ENCODE data around the gene LAMP1. TPM values are rescaled to one million over a fixed set of nuclear protein-coding genes. Genes with fewer than 3 reads are reported as not detected.

Gene LAMP1
- total RNA-seq, 2 experiments from 2014 or later: 12.2 to 24.6 TPM

GRCh38 chr13:113353254-113353653, 56.2 kb downstream of the LAMP1 start:
- H3K79me2 ChIP-seq (ENCODE audit: insufficient read depth, low read depth, low read length): no peaks in the 10 kb centered on the region
- intact Hi-C loops (cut with micrococcal nuclease; ENCODE audit: unreplicated experiment): no loop called here
- BruUV-seq (replicated peaks): no TSS peak
- H3K36me3 ChIP-seq (ENCODE audit: insufficient read depth, low read length): no peaks in the 10 kb centered on the region
- no peak overlapping the region for H3K4me3 ChIP-seq (ENCODE audit: low read depth, low read length, poor library complexity, severe bottlenecking)
- no peak for DNase-seq (ENCODE audit: low spot score)
- H3K9me2 ChIP-seq (ENCODE audit: insufficient read depth, low read length): no peaks in the 10 kb centered on the region
- no peak for TF ChIP-seq CTCF (conservative IDR thresholded peaks at IDR 0.05; ENCODE audit: low read length)
- H3K27ac ChIP-seq (ENCODE audit: low read depth, low read length, poor library complexity, severe bottlenecking): no peak overlapping the region
- H3K9me3 ChIP-seq (ENCODE audit: low read length): no peaks in the 10 kb centered on the region
- no peak overlapping the region for H2AFZ ChIP-seq (ENCODE audit: low read length)
- H3K4me1 ChIP-seq (ENCODE audit: insufficient read depth, low read length, poor library complexity, severe bottlenecking): no peaks in the 10 kb centered on the region
- H4K20me1 ChIP-seq (ENCODE audit: insufficient read depth, low read length): no peaks in the 10 kb centered on the region
- no peak overlapping the region for H3K4me2 ChIP-seq (ENCODE audit: low read length)
- CTCF ChIA-PET (ENCODE audit: unreplicated experiment): no interaction called here
- POLR2A ChIA-PET: no interaction called here

- Histone ChIP-seq H3K9me3 (ENCODE audit: low read length) (no peaks in the 10 kb centered on the region), H3K79me2 (ENCODE audit: insufficient read depth, low read depth, low read length) (no peaks in the 10 kb centered on the region), H3K4me1 (ENCODE audit: insufficient read depth, low read length, poor library complexity, severe bottlenecking) (no peaks in the 10 kb centered on the region), H4K20me1 (ENCODE audit: insufficient read depth, low read length) (no peaks in the 10 kb centered on the region), H2AFZ (ENCODE audit: low read length) (no peak overlapping the region), H3K9me2 (ENCODE audit: insufficient read depth, low read length) (no peaks in the 10 kb centered on the region), H3K36me3 (ENCODE audit: insufficient read depth, low read length) (no peaks in the 10 kb centered on the region), H3K4me3 (ENCODE audit: low read depth, low read length, poor library complexity, severe bottlenecking) (no peak overlapping the region), H3K4me2 (ENCODE audit: low read length) (no peak overlapping the region), H3K27ac (ENCODE audit: low read depth, low read length, poor library complexity, severe bottlenecking) (no peak overlapping the region)
- intact Hi-C loops (cut with micrococcal nuclease; ENCODE audit: unreplicated experiment): no loop called here
- ChIA-PET CTCF (ENCODE audit: unreplicated experiment) (no interaction called here), POLR2A (no interaction called here)
- TF ChIP-seq CTCF (conservative IDR thresholded peaks at IDR 0.05; ENCODE audit: low read length) (no peak), EZH2phosphoT487 (IDR thresholded peaks at IDR 0.05; ENCODE audit: borderline replicate concordance, low read depth, low read length) (no peak)
- BruUV-seq (replicated peaks): no TSS peak
- no peak for DNase-seq (ENCODE audit: low spot score)
Measured at GRCh38 chr13:113354831-113355610, 58.0 kb downstream of the LAMP1 start.

- H3K9me3 ChIP-seq (ENCODE audit: low read length): no peaks in the 10 kb centered on the region
- BruUV-seq (replicated peaks): no TSS peak
- H3K4me2 ChIP-seq (ENCODE audit: low read length): no peak overlapping the region
- H3K36me3 ChIP-seq (ENCODE audit: insufficient read depth, low read length): no peaks in the 10 kb centered on the region
- CTCF ChIA-PET (ENCODE audit: unreplicated experiment): no interaction called here
- no peak overlapping the region for H3K4me3 ChIP-seq (ENCODE audit: low read depth, low read length, poor library complexity, severe bottlenecking)
- no peaks in the 10 kb centered on the region for H3K4me1 ChIP-seq (ENCODE audit: insufficient read depth, low read length, poor library complexity, severe bottlenecking)
- H3K79me2 ChIP-seq (ENCODE audit: insufficient read depth, low read depth, low read length): no peaks in the 10 kb centered on the region
- intact Hi-C loops (cut with micrococcal nuclease; ENCODE audit: unreplicated experiment): no loop called here
- no peak for DNase-seq (ENCODE audit: low spot score)
- H3K9me2 ChIP-seq (ENCODE audit: insufficient read depth, low read length): no peaks in the 10 kb centered on the region
- no peak overlapping the region for H3K27ac ChIP-seq (ENCODE audit: low read depth, low read length, poor library complexity, severe bottlenecking)
- H2AFZ ChIP-seq (ENCODE audit: low read length): no peak overlapping the region
- no peak for TF ChIP-seq CTCF (conservative IDR thresholded peaks at IDR 0.05; ENCODE audit: low read length)
- no peak for TF ChIP-seq EZH2phosphoT487 (IDR thresholded peaks at IDR 0.05; ENCODE audit: borderline replicate concordance, low read depth, low read length)
- H4K20me1 ChIP-seq (ENCODE audit: insufficient read depth, low read length): no peaks in the 10 kb centered on the region
- POLR2A ChIA-PET: no interaction called here
Measured at GRCh38 chr13:113355621-113356020, 58.6 kb downstream of the LAMP1 start.

Data from OCI-LY7 (cell line).